Endothelial cell (in vitro differentiated cells): ENCODE data around the gene PC. TPM values are rescaled to one million over a fixed set of nuclear protein-coding genes. Genes with fewer than 3 reads are reported as not detected.
A peak's percentile ranks its signal among the peaks of the same experiment; 100 is the strongest.

ENCODE experiments used
- DNase-seq: peaks from one replicate; pipeline ENCODE4 v3.0.0; 2021; ENCODE audit warnings: low spot score
- H3K27ac Mint-ChIP-seq: one replicate; pipeline ENCODE4 v1.8.0; 2021; ENCODE audit warnings: mixed read lengths, inconsistent platforms; ENCODE audit not compliant: unreplicated experiment
- H3K27me3 Mint-ChIP-seq: one replicate; pipeline ENCODE4 v1.8.0; 2021; ENCODE audit warnings: mild to moderate bottlenecking, moderate library complexity, mixed read lengths, inconsistent platforms; ENCODE audit not compliant: unreplicated experiment
- H3K36me3 Mint-ChIP-seq: one replicate; pipeline ENCODE4 v1.8.0; 2021; ENCODE audit warnings: mild to moderate bottlenecking, low read depth, mixed read lengths, inconsistent platforms; ENCODE audit not compliant: unreplicated experiment
- H3K4me1 Mint-ChIP-seq: one replicate; pipeline ENCODE4 v1.8.0; 2021; ENCODE audit warnings: mild to moderate bottlenecking, mixed read lengths, inconsistent platforms; ENCODE audit not compliant: unreplicated experiment
- H3K4me3 Mint-ChIP-seq: one replicate; pipeline ENCODE4 v1.8.0; 2021; ENCODE audit warnings: mild to moderate bottlenecking, mixed read lengths, inconsistent platforms; ENCODE audit not compliant: unreplicated experiment
- H3K9me3 Mint-ChIP-seq: one replicate; pipeline ENCODE4 v1.8.0; 2021; ENCODE audit warnings: mixed read lengths, inconsistent platforms; ENCODE audit not compliant: unreplicated experiment
- total RNA-seq: library from RNA; stranded (reverse); fragmentation: NEBNext Ultra II Directional; extraction: Animal tissue kit (Norgen Biotek cat#: 25700); gene quantifications from one replicate; pipeline ENCODE4 v1.2.1, GENCODE V29; 2021; ENCODE audit not compliant: unreplicated experiment
- TF ChIP-seq, protein P1 (sequence below): fragments of 200-600 bp; sonication (generic); IDR thresholded peaks from one replicate; pipeline ENCODE4 v1.5.0; 2021; ENCODE audit warnings: antibody characterized with exemption; ENCODE audit not compliant: unreplicated experiment

Gene PC
- total RNA-seq, 1 donor from 2014 or later = 5.8 TPM

GRCh38 chr11:66844496-66845142 lies 113.6 kb downstream of the PC start:
- TF ChIP-seq, protein P1, sequence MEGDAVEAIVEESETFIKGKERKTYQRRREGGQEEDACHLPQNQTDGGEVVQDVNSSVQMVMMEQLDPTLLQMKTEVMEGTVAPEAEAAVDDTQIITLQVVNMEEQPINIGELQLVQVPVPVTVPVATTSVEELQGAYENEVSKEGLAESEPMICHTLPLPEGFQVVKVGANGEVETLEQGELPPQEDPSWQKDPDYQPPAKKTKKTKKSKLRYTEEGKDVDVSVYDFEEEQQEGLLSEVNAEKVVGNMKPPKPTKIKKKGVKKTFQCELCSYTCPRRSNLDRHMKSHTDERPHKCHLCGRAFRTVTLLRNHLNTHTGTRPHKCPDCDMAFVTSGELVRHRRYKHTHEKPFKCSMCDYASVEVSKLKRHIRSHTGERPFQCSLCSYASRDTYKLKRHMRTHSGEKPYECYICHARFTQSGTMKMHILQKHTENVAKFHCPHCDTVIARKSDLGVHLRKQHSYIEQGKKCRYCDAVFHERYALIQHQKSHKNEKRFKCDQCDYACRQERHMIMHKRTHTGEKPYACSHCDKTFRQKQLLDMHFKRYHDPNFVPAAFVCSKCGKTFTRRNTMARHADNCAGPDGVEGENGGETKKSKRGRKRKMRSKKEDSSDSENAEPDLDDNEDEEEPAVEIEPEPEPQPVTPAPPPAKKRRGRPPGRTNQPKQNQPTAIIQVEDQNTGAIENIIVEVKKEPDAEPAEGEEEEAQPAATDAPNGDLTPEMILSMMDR = no peak
- Mint-ChIP-seq H3K27me3 (peaks cover 24% of the 10 kb centered on the region), H3K9me3 (no peaks in the 10 kb centered on the region), H3K4me1 (peaks cover 19% of the 10 kb centered on the region), H3K4me3 (peak overlapping the region; percentile 92), H3K27ac (peak overlapping the region; percentile 91), H3K36me3 (peaks cover 18% of the 10 kb centered on the region)
- no peak for DNase-seq

DNA sequence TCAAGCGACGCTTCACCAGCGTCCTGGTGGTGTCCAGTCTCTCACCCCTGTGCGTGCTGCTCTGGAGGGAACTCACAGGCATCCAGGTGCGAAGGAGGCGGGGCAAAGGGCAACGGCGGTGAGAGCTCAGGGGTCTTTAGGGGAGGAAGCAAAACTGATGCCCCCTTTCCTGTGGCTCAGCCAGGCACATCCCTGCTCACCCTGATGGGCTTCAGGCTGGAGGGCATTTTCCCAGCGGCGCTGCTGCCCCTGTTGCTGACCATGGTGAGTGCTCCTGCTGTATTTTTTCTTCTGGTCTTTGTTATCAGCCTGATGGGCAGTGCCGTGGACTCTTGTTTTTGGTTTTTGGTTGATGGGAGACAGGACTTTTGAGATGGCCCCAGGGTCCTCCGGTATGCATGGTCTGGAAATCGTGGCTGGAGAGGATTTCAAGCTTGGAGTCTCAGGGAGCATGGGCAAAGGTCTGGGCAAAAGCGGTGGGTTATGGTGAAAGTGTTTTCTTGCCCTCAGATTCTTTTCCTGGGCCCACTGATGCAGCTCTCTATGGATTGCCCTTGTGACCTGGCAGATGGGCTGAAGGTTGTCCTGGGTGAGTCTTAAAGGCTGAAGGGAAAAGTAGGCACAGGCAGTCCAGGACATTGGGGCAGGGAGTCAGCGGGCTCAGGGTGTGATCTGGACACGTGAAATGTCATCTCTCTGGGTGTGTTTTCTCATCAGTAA lies 114.2 kb downstream of the PC start:
- no peak for DNase-seq
- peak overlapping the region; percentile 92 for H3K4me3 Mint-ChIP-seq
- peaks cover 18% of the 10 kb centered on the region for H3K36me3 Mint-ChIP-seq
- TF ChIP-seq, protein P1 = no peak
- H3K4me1 Mint-ChIP-seq = peaks cover 19% of the 10 kb centered on the region
- peaks cover 24% of the 10 kb centered on the region for H3K27me3 Mint-ChIP-seq
- no peaks in the 10 kb centered on the region for H3K9me3 Mint-ChIP-seq
- peak overlapping the region; percentile 91 for H3K27ac Mint-ChIP-seq

GRCh38 chr11:66842896-66843775 lies 115.0 kb downstream of the PC start, which contains the start of gene RCE1:
Gene RCE1 (plus strand): TSS chr11:66843441. CDS start chr11:66843456, 15 bp downstream.
- Mint-ChIP-seq H3K27ac (peak within 1 kb of the TSS; percentile 91), H3K4me1 (peaks cover 19% of the 10 kb centered on the region), H3K9me3 (no peaks in the 10 kb centered on the region), H3K4me3 (peak within 1 kb of the TSS; percentile 95), H3K27me3 (peaks cover 24% of the 10 kb centered on the region), H3K36me3 (peaks cover 18% of the 10 kb centered on the region)
- TF ChIP-seq, protein P1 = no peak
- DNase-seq = peak; percentile 92

DNA sequence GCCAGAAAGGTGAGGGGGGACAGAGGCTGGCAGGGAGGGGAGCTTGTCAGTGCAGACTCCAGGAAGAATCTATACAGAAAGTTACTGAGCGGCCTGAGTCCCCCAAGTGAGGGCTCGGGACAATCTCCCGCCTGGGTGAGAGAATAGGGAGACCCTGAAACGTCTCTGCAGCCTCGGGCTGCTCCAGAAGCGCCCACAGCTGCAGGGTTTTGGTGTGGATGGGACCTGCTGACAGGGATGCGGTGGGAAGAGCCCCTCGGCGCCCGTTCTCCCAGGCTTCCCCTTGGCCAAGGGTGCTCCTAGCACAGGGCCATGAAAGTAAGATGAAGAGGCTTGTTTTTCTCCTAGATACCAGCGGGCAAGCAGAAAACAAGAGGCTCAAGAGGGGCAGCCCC lies 115.7 kb downstream of the PC start:
- TF ChIP-seq, protein P1 = no peak
- H3K27me3 Mint-ChIP-seq = peaks cover 26% of the 10 kb centered on the region
- peak overlapping the region; percentile 91 for H3K27ac Mint-ChIP-seq
- no peak for DNase-seq
- H3K9me3 Mint-ChIP-seq = no peaks in the 10 kb centered on the region
- H3K4me3 Mint-ChIP-seq = peak overlapping the region; percentile 95
- H3K36me3 Mint-ChIP-seq = peaks cover 18% of the 10 kb centered on the region
- peaks cover 19% of the 10 kb centered on the region for H3K4me1 Mint-ChIP-seq
